ENCODE data around the gene CAPN9. TPM values are rescaled to one million over a fixed set of nuclear protein-coding genes. Genes with fewer than 3 reads are reported as not detected.
"Not testable (repeated sequence)": the region's sequence is repeated elsewhere in the genome, so short reads cannot be mapped to it uniquely, and the experiment has no call there.

The CAPN9 gene
- total RNA-seq, 1 experiment from 2014 or later: 0.39 TPM

- POLR2A ChIA-PET: no interaction called here
- Histone ChIP-seq H3K4me3 (ENCODE audit: low read depth, low read length) (peak within 1 kb of the TSS; percentile 32), H3K4me1 (peaks cover 40% of the 10 kb centered on the region), H3K36me3 (ENCODE audit: control insufficient read depth, insufficient read depth, low read length) (peaks cover 3% of the 10 kb centered on the region), H3K9me3 (0 out of 2 replicates have a peak, but pooled peaks cover 6% of the 10 kb centered on the region), H3K27me3 (replicated peaks; ENCODE audit: control insufficient read depth, insufficient read depth, low read length) (no peaks in the 10 kb centered on the region)
- H3K4me1 Mint-ChIP-seq (ENCODE audit: low read depth, unreplicated experiment): peaks cover 22% of the 10 kb centered on the region
- H3K27me3 Mint-ChIP-seq (ENCODE audit: insufficient read depth, unreplicated experiment): no peaks in the 10 kb centered on the region
- CTCF ChIA-PET: interaction anchor here (0.6 to 2.2 kb wide), 5 partner anchors 11 to 799 kb away, joined by 3 to 6 read pairs (median 3); no protein-coding TSS in a partner anchor
- peak; percentile 49 to 80 for DNase-seq
- intact Hi-C loops (cut with micrococcal nuclease; ENCODE audit: unreplicated experiment): loop anchor here (1.0 to 2.0 kb wide), 2 partner anchors 21 to 59 kb away; no protein-coding TSS in a partner anchor
- H3K36me3 Mint-ChIP-seq (ENCODE audit: insufficient read depth, unreplicated experiment): peaks cover 1% of the 10 kb centered on the region
- H3K4me3 Mint-ChIP-seq (ENCODE audit: unreplicated experiment): peak within 1 kb of the TSS; percentile 66
- TF ChIP-seq CTCF (IDR thresholded peaks at IDR 0.05; ENCODE audit: insufficient read depth in 1 of 2, low read depth in 1 of 2, low read length in 1 of 2, severe bottlenecking in 1 of 2, unreplicated experiment in 1 of 2): no peak
- peaks cover 21% of the 10 kb centered on the region for H3K9me3 Mint-ChIP-seq (ENCODE audit: unreplicated experiment)
- H3K27ac Mint-ChIP-seq (ENCODE audit: unreplicated experiment): peak within 1 kb of the TSS; percentile 73
- TSS peak; percentile 60 for BruUV-seq (replicated peaks)
These were observed 33.0 kb upstream of the CAPN9 start, which contains the start of gene AGT for GRCh38 chr1:230713915-230714764. AGT (minus strand) TSS chr1:230714122; CDS start chr1:230710823, 3,299 bp downstream.

- peaks cover 21% of the 10 kb centered on the region for H3K4me1 Mint-ChIP-seq (ENCODE audit: low read depth, unreplicated experiment)
- Histone ChIP-seq H3K4me1 (peaks cover 26% of the 10 kb centered on the region), H3K9me3 (0 out of 2 replicates have a peak, but pooled peaks cover 6% of the 10 kb centered on the region), H3K27me3 (replicated peaks; ENCODE audit: control insufficient read depth, insufficient read depth, low read length) (no peaks in the 10 kb centered on the region), H3K36me3 (ENCODE audit: control insufficient read depth, insufficient read depth, low read length) (no peaks in the 10 kb centered on the region), H3K4me3 (ENCODE audit: low read depth, low read length) (no peak overlapping the region)
- H3K27ac Mint-ChIP-seq (ENCODE audit: unreplicated experiment): no peak overlapping the region
- ChIA-PET POLR2A (no interaction called here), CTCF (interaction anchor here (1.6 kb wide), 1 partner anchor 58 kb away, joined by 11 read pairs; no protein-coding TSS in a partner anchor)
- intact Hi-C loops (cut with micrococcal nuclease; ENCODE audit: unreplicated experiment): loop anchor here (2.0 kb wide), 1 partner anchor 19 kb away; no protein-coding TSS in a partner anchor
- no TSS peak for BruUV-seq (replicated peaks)
- no peak for DNase-seq
- peaks cover 21% of the 10 kb centered on the region for H3K9me3 Mint-ChIP-seq (ENCODE audit: unreplicated experiment)
- no peak overlapping the region for H3K4me3 Mint-ChIP-seq (ENCODE audit: unreplicated experiment)
- TF ChIP-seq CTCF (IDR thresholded peaks at IDR 0.05; ENCODE audit: insufficient read depth in 1 of 2, low read depth in 1 of 2, low read length in 1 of 2, severe bottlenecking in 1 of 2, unreplicated experiment in 1 of 2): peak in 1 of 2 experiments; percentile 22
- H3K27me3 Mint-ChIP-seq (ENCODE audit: insufficient read depth, unreplicated experiment): no peaks in the 10 kb centered on the region
- H3K36me3 Mint-ChIP-seq (ENCODE audit: insufficient read depth, unreplicated experiment): no peaks in the 10 kb centered on the region
These were observed 31.7 kb upstream of the CAPN9 start for GRCh38 chr1:230715510-230715909.

GRCh38 chr1:230716453-230716852, 30.7 kb upstream of the CAPN9 start:
- H3K27ac Mint-ChIP-seq (ENCODE audit: unreplicated experiment); H3K27me3 ChIP-seq (replicated peaks; ENCODE audit: control insufficient read depth, insufficient read depth, low read length); H3K36me3 Mint-ChIP-seq (ENCODE audit: insufficient read depth, unreplicated experiment); H3K27me3 Mint-ChIP-seq (ENCODE audit: insufficient read depth, unreplicated experiment); intact Hi-C loops (cut with micrococcal nuclease; ENCODE audit: unreplicated experiment); POLR2A ChIA-PET; H3K36me3 ChIP-seq (ENCODE audit: control insufficient read depth, insufficient read depth, low read length); H3K4me3 ChIP-seq (ENCODE audit: low read depth, low read length); H3K4me3 Mint-ChIP-seq (ENCODE audit: unreplicated experiment); DNase-seq; H3K9me3 ChIP-seq; BruUV-seq (replicated peaks): not testable (repeated sequence)
- H3K4me1 Mint-ChIP-seq (ENCODE audit: low read depth, unreplicated experiment): peaks cover 21% of the 10 kb centered on the region
- H3K4me1 ChIP-seq: peaks cover 25% of the 10 kb centered on the region
- peaks cover 28% of the 10 kb centered on the region for H3K9me3 Mint-ChIP-seq (ENCODE audit: unreplicated experiment)
- CTCF ChIA-PET: interaction anchor here (1.6 kb wide), 1 partner anchor 57 kb away, joined by 11 read pairs; no protein-coding TSS in a partner anchor
